Measurements from ENCODE around the gene DNER.
"Not testable (repeated sequence)": the region's sequence is repeated elsewhere in the genome, so short reads cannot be mapped to it uniquely, and the experiment has no call there.

The DNER gene

DNA sequence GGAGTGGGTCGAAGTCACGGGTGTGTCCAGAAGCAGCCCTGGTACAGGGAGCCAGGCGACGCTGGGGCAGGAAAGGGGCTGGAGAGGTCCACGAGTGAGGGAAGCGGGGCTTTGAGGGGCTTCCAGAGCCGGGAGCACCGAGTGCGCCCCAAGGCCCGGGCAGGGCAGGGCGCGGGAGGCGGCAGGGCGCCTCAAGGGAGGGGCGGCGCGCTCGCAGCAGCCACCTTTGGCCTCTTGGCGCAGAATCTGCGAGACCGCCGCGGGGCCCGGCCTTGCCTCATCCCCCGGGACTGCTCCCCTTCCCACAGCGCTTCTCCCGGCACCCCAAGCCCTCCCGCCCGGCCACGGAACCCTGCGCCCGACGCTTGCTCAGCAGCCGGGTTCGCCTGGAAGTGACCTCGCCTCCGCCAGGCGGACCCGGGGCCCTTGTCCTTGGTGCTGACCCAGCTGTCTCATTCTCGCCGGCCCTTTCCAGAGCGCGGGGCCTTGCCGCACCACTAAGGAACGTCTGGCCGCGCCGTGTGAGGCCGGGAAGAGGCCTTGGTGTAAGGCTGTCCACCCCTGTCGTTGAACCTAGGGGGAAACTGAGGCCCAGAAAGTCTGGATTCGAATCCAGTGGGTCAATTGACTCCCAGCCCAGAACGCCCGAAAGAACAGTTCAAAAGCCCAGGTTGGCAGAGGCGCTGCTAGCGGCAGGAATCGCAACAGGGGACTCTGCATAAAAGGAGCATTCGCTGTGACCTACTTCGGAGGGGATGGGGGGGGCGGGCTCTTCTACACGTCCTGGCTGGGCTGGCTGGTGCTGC lies 584 bp upstream of the DNER start:
- peak; percentile 71 for DNase-seq

GRCh38 chr2:229713371-229714079 lies 830 bp downstream of the DNER start:
- DNase-seq: no peak

DNA sequence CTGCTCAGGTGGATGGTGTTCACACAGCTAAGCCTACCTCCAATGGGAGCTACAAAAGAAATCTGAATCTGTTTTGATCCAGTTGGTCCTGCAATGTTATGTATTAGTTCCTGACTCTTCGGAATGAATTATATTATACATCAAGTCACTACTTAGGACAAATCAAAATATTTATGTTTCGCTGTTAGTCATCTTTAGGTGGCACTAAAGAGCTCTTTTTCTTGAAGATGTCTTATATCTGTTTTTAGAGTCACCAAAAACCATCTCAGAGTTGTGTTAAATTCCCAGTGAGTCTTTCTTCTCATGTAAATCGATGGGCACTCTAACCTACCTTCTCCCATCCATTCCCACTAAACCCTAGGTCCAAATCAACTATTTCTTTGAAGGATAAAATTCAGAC lies 2.2 kb downstream of the DNER start:
- DNase-seq: no peak

DNA sequence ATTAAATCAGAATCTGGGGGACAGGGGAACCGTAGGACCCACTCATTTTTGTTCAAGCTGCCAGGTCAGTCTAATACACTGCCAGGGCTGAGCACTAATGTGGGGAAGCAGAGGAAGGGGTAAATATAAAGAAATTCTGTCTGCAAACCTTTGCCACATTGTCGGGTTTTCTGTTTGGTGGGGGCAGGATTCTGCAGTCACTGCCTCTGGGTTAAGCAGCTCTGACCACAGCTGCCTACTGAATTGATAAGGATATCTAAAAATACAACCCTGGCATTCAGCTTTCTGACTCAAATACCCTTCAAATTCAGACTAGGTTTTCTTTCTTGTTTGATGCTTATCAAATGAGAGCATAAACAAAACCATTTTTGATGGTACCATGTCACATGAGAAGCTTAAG lies 6.0 kb downstream of the DNER start:
- DNase-seq: no peak

DNA sequence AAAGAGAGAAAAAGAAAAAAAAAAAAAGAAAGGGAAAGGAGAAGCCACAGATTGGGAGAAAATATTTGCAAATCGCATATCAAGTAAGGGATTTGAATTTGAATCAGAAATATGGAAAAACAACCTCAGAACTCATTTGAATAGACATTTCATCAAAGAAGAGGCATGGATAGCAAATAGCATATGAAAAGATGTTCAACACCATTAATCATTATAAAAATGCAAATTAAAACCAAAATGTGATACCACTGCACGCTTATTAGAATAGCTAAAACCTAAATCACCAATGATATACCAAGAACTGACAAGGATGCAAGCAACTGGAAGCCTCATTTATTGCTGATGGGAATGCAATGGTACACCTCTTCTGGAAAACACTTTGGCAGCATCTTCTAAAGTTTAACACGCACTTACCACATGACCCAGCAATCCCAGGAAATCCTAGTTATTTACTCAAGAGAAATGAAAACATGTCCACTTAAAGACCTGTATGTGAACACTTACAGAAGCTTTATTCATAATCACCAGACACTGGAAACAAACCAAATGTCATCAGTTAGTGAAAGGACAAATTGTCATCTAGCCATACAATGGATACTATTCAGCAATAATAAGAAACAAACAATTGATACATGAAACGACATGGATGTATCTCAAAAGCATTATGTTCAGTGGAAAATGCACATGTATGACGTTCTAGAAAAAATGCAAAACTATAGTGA lies 10.3 kb downstream of the DNER start:
- DNase-seq: no peak

DNA sequence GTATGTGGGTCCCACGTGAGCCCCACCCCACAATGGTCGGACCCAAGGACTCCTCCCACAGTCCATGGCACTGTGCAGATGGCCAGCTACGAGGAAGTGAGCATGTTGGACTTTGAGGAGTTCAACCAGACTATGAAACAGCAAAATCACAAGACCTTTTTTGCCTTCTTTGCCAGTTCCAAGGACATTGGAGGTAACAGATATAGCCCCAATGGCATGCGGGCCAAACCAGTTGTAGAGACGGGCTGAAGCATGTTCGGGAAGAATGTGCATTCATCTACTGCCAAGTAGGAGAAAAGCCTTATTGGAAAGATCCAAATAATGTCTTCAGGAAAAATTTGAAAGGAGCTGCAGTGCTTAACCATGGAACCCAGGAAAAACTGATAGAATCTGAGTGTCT lies 12.6 kb downstream of the DNER start:
- DNase-seq: no peak

DNA sequence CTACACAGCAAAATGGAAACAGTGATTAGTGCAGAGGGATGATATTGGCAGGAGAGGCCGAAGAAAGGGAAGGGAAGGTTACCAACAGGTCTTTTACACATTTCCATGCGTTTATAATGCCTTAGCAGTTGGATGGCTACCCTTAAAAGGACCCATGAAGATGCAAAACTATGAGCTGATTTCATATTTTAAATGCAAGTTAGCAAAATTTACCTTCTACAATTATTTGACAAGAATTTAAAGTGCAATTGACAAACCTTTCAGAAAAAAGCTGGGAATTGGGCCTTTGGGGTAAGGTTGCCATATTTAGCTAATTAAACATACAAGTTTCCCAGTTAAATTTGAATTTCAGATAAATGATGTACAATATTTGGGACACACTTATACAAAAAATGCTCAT lies 13.3 kb downstream of the DNER start:
- no peak for DNase-seq

- no peak for DNase-seq
These were observed 18.4 kb downstream of the DNER start for GRCh38 chr2:229695961-229696360.

GRCh38 chr2:229693845-229694244 lies 20.5 kb downstream of the DNER start:
- not testable (repeated sequence) for DNase-seq

GRCh38 chr2:229691631-229692030 lies 22.7 kb downstream of the DNER start:
- DNase-seq: no peak

- no peak for DNase-seq
These were observed 25.0 kb downstream of the DNER start for GRCh38 chr2:229689307-229689839.

DNA sequence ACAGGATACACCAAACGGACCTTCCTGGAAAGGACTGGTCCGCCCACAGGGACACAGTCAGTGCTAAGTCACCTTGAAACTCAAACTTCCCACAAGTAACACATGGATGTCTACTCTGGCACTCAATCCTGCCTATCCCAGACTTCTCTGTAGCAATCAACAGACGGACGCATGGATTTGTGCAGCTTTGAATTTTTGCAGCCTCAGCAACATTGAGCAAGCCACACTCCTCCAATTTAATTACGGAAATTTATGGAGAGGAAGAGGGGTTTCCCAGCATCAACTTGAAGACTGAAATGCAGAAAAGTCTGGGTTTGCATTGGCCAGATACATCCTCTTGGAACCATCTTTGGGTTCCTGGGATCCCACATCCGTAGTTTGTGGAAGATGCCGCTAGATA lies 26.2 kb downstream of the DNER start:
- DNase-seq: no peak

GRCh38 chr2:229686122-229686919 lies 28.0 kb downstream of the DNER start:
- no peak for DNase-seq

GRCh38 chr2:229684942-229685562 lies 29.3 kb downstream of the DNER start:
- no peak for DNase-seq

- DNase-seq: no peak
These were observed 34.8 kb downstream of the DNER start for GRCh38 chr2:229679393-229680125.

DNA sequence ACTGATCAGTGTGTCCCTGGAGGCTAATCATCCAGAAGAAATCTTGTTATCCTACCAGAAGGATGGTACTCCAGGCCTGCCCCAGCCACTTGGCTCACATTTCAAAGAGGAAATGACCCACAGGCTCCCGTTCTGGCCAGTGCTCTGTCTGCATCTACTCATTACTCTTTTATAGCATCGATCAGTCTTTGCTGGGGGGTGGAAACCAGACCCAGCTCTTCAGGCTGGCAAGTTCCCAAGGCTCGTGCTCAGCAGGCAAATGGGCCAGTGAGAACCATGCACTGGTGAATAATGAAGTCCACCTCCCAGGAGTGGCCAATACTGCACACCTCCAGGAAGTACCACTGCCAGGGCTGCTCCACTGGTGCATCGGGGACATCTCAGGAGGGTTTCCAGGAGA lies 38.8 kb downstream of the DNER start:
- no peak for DNase-seq

GRCh38 chr2:229674830-229675530 lies 39.4 kb downstream of the DNER start:
- no peak for DNase-seq

- no peak for DNase-seq
These were observed 40.7 kb downstream of the DNER start for GRCh38 chr2:229673676-229674075.

DNA sequence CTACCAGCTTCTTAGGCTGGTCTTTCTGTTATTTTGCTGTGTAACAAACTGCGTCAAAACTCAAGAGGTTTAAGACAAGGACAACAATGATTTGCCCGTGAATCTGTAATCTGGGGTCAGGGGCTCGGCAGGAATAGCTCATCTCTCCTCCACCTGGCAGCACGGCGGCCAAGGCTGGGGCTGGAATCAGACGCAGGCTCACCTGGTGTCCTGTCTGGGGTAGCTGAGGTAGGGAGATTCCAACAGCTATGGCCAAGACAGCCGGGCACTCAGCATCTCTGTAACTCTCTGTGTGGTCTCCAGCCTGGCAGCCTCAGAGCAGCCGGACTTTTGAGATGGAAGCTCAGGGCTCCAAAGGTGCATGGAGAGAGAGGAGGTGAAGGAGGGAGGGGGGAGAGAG lies 42.3 kb downstream of the DNER start:
- no peak for DNase-seq

DNA sequence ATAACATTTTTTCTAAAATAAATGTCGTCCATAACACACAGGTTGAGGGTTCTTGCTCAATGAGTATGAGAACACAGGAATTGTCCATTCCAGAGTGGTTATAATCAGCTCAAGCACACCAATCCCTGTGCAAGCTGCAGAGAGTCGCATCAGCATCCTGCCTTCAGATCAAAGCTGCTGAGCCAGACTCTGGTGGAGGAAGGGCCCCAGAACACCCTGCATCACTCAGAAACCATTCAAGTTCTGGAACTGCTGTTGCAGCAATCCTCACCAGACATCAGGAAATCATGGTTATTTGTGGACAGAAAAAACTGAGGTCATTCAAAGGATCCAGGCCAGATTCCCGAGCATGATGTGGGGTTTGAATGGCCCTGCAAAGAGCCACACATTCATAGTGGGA lies 44.5 kb downstream of the DNER start:
- no peak for DNase-seq

DNA sequence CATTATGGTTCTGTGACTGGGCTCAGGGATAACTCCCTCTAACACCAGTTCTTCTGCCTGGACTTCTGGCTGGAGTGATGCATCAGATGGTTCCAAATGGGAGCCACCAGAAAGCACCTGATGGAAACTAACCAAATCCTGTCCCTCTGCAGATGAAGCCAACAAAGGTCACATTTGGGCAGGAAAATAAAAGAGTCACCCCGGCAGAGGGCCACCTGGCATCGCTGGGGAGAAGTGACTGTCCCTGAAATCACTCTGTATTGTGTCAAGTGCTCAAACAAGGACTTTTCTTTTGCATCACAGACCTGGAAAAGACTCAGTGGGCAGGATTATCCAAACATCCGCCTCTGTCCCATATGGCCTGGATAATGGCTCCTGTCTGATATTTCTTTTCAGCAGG lies 47.5 kb downstream of the DNER start:
- no peak for DNase-seq

Measured in activated effector memory CD4-positive, alpha-beta T cell treated with anti-CD3 and anti-CD28 coated beads, Interleukin-2, amount 50 U/mL, for 16 hours (primary cell).